ENCODE measurements around the gene SPEM2.

DNA sequence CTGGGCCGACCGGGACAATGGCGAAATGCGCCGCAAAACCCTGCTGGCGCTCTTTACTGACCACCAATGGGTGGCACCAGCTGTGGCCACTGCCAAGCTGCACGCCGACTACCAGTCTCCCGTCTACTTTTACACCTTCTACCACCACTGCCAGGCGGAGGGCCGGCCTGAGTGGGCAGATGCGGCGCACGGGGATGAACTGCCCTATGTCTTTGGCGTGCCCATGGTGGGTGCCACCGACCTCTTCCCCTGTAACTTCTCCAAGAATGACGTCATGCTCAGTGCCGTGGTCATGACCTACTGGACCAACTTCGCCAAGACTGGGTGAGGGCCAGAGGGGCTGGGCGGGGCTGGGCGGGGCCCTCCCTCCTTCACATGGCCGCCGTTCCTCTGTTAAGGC is 9.6 kb upstream of the SPEM2 start:
- TF ChIP-seq, protein P1, sequence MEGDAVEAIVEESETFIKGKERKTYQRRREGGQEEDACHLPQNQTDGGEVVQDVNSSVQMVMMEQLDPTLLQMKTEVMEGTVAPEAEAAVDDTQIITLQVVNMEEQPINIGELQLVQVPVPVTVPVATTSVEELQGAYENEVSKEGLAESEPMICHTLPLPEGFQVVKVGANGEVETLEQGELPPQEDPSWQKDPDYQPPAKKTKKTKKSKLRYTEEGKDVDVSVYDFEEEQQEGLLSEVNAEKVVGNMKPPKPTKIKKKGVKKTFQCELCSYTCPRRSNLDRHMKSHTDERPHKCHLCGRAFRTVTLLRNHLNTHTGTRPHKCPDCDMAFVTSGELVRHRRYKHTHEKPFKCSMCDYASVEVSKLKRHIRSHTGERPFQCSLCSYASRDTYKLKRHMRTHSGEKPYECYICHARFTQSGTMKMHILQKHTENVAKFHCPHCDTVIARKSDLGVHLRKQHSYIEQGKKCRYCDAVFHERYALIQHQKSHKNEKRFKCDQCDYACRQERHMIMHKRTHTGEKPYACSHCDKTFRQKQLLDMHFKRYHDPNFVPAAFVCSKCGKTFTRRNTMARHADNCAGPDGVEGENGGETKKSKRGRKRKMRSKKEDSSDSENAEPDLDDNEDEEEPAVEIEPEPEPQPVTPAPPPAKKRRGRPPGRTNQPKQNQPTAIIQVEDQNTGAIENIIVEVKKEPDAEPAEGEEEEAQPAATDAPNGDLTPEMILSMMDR (conservative IDR thresholded peaks at IDR 0.05; ENCODE audit: low read depth, low read length) = no peak
- TF ChIP-seq POLR2A (IDR thresholded peaks at IDR 0.05; ENCODE audit: low read depth, low read length) (no peak), RAD21 (IDR thresholded peaks at IDR 0.05; ENCODE audit: low read length) (no peak), CEBPB (IDR thresholded peaks at IDR 0.05; ENCODE audit: low read depth, low read length) (no peak)
- TF ChIP-seq, protein P2, sequence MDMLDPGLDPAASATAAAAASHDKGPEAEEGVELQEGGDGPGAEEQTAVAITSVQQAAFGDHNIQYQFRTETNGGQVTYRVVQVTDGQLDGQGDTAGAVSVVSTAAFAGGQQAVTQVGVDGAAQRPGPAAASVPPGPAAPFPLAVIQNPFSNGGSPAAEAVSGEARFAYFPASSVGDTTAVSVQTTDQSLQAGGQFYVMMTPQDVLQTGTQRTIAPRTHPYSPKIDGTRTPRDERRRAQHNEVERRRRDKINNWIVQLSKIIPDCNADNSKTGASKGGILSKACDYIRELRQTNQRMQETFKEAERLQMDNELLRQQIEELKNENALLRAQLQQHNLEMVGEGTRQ (IDR thresholded peaks at IDR 0.05; ENCODE audit: low read depth, low read length) = no peak
